ENCODE measurements around the gene TMX4.

DNA sequence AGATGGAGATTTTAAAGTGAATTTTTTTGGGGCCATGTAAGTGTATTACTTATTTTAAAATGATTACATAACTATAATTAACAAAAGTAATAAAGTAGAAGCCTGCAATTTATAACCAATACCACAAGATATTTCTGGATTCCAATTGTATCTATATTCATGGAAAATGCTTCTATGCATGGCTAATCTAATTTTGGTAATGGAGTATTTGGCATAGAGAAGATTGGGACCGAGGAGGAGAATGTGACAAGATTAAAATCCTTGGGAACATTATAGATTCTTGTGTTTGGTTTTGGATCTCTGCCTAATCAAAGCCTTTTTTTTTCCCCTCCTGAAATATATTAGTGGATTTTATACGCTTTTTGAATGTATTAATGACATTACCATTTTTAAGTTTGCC is 12.9 kb upstream of the TMX4 start:
- TF ChIP-seq EZH2 (IDR thresholded peaks at IDR 0.05; ENCODE audit: insufficient read depth, poor library complexity, severe bottlenecking) (no peak), EZH2phosphoT487 (IDR thresholded peaks at IDR 0.05; ENCODE audit: insufficient read depth, low read depth) (no peak)
